ENCODE data around the gene GRK5. TPM values are rescaled to one million over a fixed set of nuclear protein-coding genes. Genes with fewer than 3 reads are reported as not detected.

The GRK5 gene
- total and polyA plus RNA-seq, 12 donors = 9.3 to 96.4 (median 21.5) TPM

DNA sequence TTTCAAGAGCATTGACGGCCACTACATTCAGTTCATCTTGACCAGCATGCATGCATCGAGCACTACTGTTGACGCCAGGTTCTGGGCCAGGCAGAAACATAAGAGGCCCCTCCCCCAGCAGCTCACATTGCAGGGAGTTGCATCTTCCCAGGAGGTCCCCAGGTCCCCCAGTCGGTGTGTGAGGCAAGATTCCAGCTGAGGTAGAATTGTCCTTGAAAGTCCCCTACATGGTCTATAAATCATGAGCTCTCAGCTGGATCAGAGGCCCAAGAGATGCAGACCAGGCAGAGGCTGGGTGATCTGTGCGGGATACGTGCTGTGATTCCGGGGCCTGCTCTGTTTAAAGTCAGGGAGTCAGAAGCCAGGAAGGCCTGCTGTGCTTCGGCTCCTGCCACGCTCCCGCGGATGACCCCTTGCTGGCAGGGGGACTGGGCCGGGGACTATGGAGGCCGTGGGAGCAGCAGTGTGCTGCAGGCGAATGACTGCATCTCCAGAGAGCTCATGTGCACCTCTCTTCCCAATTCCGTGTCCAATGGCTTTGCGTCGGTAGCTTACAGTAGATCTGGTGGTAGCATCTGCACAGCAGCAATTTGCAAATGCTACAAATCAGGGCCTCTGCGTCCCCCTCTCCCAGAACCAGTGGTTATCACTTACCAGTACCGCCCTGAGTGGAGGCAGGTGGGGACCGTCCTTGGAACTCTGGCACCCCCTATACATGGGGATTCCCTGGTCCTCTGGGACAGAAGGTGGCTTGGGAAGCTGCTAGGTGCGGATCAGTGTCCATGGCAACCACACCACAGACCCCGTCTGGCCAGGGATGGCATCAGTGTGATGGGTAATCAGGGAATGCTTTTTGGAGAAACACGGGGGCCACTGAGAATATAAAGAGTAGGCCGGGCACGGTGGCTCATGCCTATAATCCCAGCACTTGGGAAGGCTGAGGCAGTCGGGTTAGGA is 241.5 kb downstream of the GRK5 start:
- no peak for TF ChIP-seq POLR2A (IDR thresholded peaks at IDR 0.05)
- TF ChIP-seq CTCF (IDR thresholded peaks at IDR 0.05) = no peak
- Histone ChIP-seq H3K4me3 (no peak overlapping the region), H3K36me3 (replicated peaks in 1 of 2) (peaks cover 0 to 20% of the 10 kb centered on the region in 2 donors), H3K4me1 (replicated peaks in 1 of 2) (no peaks in the 10 kb centered on the region), H3K27ac (no peak overlapping the region), H3K27me3 (no peaks in the 10 kb centered on the region), H3K9me3 (replicated peaks in 1 of 3) (no peaks in the 10 kb centered on the region)
- intact Hi-C loops (cut with DNase I) = no loop called here
- WGBS, 4 donors = 82 to 91% (median 87%) methylated on average over 15 to 26 of the region's 26 CpGs
- no peak for DNase-seq

DNA sequence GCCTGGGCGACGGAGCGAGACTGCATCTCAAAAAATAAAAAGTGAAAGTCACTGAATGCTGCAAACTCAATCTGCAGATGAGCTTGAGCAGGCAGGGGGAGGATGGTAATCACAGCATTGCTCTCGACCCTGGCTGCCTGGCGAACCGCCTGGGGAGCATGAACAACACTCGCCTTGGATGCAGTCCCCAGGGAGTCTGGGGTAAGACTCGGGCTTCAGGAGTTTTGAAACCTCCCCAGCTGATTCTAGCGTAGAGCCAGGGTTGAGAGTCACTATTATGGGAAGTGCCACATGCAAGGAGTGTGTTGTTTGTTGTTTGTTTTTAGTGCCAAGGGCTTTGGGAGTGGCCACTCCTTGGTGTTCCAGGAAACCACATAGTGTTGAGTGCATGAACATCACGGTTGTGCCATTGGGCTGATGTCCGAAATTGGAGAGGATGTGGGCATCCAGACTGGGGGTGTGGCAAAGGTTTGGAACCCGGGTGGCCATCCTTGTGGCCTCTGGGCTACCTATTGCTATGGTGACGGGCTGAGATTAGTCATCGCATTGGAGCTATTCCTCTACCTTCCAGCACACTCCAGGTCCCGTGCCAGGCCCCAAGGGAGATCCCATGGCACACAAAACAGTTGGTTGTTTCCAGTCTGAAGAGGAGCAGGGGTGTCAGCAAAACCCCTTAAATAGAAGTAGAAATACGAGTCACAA is 242.5 kb downstream of the GRK5 start:
- Histone ChIP-seq H3K36me3 (replicated peaks in 1 of 2) (peaks cover 0 to 23% of the 10 kb centered on the region in 2 donors), H3K27me3 (no peaks in the 10 kb centered on the region), H3K9me3 (replicated peaks in 1 of 3) (no peaks in the 10 kb centered on the region), H3K4me3 (no peak overlapping the region), H3K27ac (peak overlapping the region in 1 of 5 donors; percentile 16), H3K4me1 (replicated peaks in 1 of 2) (no peaks in the 10 kb centered on the region)
- 79 to 85% (median 83%) methylated on average over 12 to 16 of the region's 16 CpGs for WGBS, 4 donors
- no peak for TF ChIP-seq CTCF (IDR thresholded peaks at IDR 0.05)
- TF ChIP-seq POLR2A (IDR thresholded peaks at IDR 0.05) = no peak
- intact Hi-C loops (cut with DNase I) = no loop called here
- DNase-seq = peak in 5 of 7 donors; percentile 30 to 62 (median 33)

GRCh38 chr10:119450606-119451299 is 243.4 kb downstream of the GRK5 start:
- Histone ChIP-seq H3K4me3 (no peak overlapping the region), H3K4me1 (replicated peaks in 1 of 2) (no peaks in the 10 kb centered on the region), H3K36me3 (replicated peaks in 1 of 2) (peaks cover 0 to 27% of the 10 kb centered on the region in 2 donors), H3K9me3 (replicated peaks in 1 of 3) (no peaks in the 10 kb centered on the region), H3K27ac (no peak overlapping the region), H3K27me3 (no peaks in the 10 kb centered on the region)
- TF ChIP-seq CTCF (IDR thresholded peaks at IDR 0.05) (no peak), POLR2A (IDR thresholded peaks at IDR 0.05) (no peak)
- intact Hi-C loops (cut with DNase I) = no loop called here
- no peak for DNase-seq
- WGBS, 4 donors = 74 to 85% (median 75%) methylated on average over 7 to 16 of the region's 16 CpGs
